ENCODE results near the gene NELFE. TPM values are rescaled to one million over a fixed set of nuclear protein-coding genes. Genes with fewer than 3 reads are reported as not detected.
A peak's percentile ranks its signal among the peaks of the same experiment; 100 is the strongest.

The NELFE gene
- total RNA-seq, 1 donor from 2014 or later, result 110 TPM

DNA sequence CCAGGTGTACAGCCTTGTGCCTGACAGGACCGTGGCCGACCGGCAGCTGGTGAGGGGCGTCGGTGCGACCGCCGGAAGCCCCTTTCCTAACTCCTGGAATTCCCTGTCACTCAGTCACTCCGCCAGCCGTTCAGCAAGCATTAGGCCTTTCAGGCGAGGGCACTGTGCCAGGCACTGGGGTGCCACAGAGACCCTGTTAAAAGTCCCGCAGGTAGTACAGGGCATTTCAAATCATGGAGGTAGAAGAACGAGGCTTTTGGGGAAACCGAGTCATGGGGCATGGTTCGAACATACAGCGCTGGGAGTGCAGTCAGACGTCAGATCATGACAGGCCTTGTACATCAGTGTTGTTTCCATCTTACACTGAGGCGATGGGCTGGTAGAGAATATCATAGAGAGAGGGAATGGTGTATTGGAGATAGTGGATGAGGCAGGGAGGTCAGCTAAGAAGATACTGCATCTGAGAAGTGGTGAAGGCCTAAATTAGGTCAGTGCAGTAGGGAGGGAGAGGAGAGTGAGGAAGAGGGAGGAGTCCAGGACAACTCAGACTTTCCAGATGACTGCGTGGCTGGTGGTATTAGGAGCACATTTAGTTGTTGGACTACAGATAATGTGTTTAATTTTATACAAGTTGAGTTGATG is 14.1 kb upstream of the NELFE start:
- DNase-seq (ENCODE audit: low read depth, low spot score), result no peak

DNA sequence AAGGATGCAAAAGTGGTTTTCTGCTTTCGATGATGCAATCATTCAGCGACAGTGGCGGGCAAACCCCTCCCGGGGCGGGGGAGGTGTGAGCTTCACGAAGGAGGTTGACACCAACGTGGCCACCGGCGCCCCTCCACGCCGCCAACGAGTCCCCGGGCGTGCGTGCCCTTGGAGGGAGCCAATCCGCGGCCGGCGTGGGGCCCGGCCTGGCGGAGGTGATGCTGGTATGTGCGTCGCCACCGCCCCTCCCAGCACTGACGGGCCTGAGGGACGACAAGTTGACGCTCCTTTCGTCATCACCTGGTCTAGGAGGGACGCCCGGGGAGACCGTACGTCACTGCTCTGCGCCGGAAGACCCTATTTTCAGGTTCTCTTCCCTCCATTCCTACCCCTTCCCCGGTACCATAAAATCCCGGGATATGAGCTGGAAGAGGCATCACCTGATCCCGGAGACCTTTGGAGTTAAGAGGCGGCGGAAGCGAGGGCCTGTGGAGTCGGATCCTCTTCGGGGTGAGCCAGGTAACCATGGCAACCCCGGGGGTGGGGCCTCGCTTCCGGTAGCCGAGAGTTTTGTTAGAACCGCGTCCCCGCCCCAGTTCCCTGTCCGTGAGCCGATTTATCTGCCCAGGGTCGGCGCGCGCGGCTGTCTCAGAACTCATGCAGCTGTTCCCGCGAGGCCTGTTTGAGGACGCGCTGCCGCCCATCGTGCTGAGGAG is 13.4 kb upstream of the NELFE start, which contains the start of gene DXO:
Gene DXO, minus strand, starts transcription at position 146 of the 716 bp plus-strand sequence. CDS start 463 bp downstream, outside the sequence.
- peak; percentile 96 for DNase-seq (ENCODE audit: low read depth, low spot score)

DNA sequence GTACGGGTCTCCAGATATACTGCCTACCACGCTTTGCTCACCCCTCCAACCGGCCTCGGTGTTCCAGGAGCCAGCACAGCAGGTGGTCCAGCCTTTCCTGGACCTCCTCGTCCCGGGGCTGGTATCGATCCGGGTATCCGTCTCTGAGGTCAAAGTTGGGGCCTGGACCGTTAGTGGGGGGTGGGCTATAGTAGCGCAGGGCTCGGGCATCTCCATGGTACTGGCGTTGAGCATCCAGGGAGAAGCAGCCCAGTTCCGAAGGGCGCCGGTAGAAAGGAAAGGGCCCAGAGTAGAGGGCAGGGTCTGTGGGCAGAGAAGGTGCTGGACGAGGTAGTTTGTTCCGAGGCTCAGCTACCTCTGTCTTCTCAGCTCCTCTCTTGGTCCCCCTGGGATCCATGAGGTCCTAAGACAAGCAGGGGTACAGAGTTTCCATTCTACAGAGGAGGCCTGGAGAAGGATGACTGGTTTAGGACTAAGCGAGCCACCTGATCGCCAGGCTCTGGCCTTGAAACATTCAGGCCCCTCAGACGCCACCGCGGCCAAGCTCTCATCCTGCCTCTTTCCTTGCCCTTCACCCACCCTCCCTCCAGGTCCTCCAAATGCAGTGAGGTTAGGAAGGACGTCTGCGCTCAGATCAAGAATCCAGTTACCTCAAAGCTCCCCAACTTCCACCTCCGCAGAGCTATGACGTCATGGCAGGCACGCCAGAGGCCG is 12.7 kb upstream of the NELFE start:
- no peak for DNase-seq (ENCODE audit: low read depth, low spot score)

DNA sequence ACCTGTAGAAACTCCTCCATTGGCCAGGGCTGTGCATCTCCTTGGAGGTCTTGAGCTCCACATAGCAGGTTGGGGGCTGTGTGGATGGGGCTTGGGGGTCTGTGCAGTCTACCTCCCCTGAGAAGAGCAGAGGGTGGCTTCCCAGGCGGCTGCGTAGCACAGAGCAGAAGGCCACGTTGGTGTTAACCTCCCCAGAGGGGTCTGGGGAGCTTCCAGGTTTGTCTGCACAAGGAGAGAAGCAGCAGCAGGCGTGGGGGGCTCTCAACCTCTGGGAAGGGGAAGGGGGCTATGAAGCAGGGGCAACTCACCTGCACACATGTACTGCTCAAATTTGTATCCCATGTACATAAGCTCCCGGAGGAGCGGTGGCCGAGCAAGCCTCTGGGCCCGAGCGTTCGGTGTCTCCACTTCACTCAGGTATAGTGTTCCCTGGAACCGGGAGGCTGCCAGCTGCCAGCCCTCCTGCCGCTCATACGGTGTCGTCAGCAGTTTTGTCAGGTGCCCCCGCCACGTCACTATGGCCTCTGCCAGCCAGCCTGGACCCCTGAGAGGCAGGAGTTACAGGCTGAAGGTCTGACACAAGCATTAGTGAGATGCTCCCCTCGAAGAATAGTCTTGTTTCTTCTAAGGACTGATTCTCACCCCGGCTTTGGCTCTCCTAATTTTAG is 12.0 kb upstream of the NELFE start:
- DNase-seq (ENCODE audit: low read depth, low spot score), result no peak

DNA sequence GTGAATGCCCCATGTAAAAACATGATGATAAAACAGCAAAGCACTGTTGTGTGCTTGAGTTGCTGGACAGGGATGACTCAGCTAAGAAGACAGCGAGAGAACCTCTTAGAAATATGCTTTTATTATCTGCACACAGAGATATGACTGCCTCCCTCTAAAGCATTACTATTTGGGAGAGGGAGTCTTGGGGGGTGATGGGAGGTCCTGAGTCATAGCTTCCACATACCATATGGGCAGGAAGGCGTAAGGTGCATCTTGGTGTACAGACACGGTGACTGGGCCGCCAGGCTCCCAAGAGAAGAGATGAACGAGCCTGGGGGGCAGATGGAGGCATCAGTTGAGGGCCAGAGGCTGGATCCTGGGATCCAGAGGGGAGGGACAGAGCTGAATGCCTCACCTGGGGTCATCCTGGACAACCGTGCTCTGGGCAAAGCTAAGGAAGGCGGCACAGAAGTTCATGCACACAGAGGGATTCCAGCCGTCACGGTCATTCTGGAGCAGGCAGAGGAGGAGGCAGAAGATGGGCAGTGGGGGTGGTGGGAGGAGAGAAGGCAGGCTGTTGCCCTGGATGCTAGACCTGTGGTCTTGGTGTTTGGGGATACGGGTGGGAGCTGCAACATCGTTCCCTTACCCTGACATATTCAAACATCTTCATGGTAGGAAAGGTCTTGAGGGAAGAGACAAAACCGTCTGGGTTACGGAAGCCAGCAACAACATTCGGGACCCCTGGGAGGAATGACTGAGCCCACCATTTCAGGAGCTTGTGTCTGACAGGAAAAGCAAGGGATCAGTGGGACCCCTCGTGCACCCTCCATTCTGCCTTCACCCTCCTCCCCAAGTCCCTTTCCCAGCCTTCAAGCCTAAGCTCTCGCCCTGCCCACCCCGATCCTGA is 11.2 kb upstream of the NELFE start:
- DNase-seq (ENCODE audit: low read depth, low spot score), result no peak

DNA sequence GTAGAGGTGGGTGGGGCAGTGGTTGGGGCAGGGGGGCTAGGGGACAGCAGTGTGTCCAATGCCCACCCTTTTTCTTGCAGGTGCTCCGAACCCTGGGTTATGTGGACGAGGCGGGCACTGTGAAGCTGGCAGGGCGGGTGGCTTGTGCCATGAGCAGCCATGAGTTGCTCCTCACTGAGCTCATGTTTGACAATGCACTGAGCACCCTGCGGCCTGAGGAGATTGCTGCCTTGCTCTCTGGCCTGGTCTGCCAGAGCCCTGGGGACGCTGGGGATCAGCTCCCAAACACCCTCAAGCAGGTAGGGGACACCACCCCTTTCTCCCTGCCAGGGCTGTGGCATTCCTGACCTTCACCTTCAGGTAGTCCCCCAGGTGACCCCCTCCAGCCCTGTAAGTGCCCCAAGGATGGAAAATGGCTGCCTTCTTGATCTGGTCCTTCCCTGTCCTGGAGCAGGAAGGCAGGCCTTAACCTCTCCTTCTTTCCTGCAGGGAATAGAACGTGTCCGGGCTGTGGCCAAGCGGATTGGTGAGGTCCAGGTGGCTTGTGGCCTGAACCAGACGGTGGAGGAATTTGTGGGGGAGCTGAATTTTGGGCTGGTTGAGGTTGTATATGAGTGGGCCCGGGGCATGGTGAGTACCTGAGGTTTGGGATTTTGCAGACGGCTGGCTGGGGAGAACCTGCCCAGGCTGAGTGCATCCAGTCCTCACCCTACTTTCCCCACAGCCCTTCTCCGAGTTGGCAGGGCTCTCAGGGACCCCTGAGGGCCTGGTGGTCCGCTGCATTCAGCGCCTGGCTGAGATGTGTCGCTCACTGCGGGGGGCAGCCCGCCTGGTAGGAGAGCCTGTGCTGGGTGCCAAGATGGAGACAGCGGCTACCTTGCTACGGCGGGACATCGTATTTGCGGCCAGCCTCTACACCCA is 10.3 kb upstream of the NELFE start:
- no peak for DNase-seq (ENCODE audit: low read depth, low spot score)

DNA sequence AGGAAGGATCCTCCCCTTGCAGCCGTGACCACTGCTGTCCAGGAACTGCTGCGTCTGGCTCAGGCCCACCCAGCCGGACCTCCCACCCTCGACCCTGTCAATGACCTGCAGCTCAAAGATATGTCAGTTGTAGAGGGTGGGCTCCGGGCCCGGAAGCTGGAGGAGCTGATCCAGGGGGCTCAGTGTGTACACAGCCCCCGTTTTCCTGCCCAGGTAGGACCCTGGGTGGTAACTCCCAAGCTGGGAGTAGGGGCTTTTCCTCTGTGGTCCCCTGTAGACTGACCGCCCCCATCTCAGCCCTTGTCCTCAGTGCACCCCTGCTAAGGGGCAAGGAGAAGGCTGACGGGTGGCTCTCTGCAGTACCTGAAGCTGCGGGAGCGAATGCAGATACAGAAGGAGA is 9.6 kb upstream of the NELFE start:
- no peak for DNase-seq (ENCODE audit: low read depth, low spot score)

DNA sequence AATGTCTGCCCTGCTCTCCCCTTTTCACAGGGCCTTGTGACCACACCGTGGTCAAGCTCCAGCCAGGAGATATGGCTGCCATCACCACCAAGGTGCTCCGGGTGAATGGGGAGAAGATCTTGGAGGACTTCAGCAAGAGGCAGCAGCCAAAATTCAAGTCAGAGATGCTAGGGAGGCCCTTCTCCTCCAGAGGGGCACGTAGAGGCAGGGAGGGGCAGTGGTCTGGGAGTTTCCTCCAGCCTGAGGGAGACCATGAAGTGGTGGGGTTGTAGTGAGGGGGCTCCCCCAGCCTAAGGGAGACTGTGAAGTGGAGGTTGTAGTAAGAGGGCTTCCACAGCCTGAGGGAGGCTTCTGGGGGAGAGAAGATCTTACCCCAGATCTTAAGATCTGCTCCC is 9.2 kb upstream of the NELFE start:
- no peak for DNase-seq (ENCODE audit: low read depth, low spot score)

DNA sequence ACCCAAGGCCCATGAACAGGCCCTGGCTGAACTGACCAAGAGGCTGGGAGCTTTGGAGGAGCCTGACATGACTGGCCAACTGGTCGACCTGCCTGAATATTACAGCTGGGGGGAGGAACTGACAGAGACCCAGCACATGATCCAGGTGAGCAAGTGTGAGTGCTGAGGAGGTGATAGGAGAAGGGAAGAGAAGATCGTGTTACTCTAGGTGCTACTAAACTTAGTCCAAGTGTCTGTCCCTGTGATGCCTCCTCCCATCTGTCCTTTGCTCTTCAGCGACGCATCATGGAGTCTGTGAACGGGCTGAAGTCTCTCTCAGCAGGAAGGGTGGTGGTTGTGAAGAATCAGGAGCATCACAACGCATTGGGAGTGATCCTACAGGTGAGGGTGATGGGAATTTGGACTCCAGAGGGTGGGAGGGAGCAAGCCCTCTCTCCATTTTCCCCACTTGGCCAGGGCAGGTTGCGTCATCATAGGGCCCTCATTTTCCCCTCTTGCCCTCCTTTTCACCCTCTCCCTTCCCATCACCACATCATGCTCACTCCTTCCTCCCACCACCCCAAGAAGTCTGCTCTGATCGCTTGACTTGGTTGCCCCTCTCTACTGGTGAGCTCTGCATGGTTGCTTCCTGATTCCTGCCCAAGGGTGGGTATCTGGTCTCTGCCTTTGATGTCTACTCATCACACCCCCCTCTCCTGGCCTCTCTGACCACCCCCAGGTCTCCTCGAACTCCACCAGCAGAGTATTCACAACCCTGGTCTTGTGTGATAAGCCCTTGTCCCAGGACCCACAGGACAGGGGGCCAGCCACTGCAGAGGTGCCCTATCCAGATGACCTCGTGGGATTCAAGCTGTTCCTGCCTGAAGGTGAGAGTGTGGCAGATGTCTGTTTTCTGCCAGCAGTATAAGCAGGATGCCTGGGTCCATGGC is 8.5 kb upstream of the NELFE start:
- no peak for DNase-seq (ENCODE audit: low read depth, low spot score)

DNA sequence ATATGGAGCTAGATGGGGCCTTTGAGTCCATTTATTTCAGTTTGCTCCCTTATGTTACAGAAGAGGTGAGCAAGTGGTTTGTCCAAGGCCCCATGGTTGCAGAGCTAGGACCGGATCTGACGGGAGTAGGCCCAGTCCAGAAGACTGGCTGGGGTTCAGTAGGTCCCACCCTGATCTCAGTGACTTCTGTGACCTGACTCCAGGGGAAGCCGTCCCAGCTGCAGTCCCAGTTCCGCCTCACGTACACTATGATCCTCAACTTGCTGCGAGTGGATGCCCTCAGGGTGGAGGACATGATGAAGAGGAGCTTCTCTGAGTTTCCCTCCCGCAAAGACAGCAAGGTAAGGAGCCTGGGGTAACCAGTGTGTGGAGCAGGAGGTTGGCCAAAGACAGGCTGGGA is 7.7 kb upstream of the NELFE start:
- DNase-seq (ENCODE audit: low read depth, low spot score), result no peak

DNA sequence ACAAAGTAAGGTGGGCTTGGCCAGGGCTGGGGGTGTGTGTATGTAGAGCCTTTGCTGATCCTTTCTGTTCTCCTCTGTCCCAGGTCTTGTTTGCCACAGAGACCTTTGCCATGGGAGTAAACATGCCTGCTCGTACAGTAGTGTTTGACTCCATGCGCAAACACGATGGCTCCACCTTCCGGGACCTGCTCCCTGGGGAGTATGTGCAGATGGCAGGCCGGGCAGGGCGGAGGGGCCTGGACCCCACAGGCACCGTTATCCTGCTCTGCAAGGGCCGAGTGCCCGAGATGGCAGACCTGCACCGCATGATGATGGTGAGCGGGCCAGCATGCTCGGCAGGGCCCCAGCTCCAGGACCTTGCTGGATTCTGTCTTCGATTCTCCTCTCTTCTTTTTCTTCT is 6.9 kb upstream of the NELFE start:
- DNase-seq (ENCODE audit: low read depth, low spot score), result no peak

DNA sequence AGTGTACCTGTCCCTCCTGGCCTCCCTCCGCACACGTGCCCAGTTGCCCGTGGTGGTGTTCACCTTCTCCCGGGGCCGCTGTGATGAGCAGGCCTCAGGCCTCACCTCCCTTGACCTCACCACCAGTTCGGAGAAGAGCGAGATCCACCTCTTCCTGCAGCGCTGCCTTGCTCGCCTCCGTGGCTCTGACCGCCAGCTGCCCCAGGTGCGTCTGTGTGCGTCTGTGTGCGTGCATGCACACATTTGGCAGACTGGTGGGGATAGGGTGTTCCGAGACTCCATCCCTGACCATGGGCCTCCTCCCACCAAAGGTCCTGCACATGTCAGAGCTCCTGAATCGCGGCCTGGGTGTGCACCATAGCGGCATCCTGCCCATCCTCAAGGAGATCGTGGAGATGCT is 5.2 kb upstream of the NELFE start:
- no peak for DNase-seq (ENCODE audit: low read depth, low spot score)

DNA sequence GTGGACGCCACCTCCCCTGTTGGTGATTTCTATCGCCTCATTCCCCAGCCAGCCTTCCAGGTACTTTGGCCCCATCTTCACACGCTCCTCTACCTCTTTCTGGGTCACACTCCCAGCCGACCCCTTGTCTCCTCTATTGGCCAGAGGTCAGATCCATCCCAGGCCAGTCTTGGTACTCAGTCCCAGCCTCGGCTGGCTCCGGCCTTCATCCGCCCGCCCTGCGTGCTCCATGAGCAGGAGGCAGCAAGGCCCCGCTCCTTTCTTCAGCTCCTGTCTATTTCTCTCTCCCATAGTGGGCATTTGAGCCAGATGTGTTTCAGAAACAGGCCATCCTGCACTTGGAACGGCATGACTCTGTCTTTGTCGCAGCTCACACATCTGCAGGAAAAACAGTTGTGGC is 2.8 kb upstream of the NELFE start:
- no peak for DNase-seq (ENCODE audit: low read depth, low spot score)

DNA sequence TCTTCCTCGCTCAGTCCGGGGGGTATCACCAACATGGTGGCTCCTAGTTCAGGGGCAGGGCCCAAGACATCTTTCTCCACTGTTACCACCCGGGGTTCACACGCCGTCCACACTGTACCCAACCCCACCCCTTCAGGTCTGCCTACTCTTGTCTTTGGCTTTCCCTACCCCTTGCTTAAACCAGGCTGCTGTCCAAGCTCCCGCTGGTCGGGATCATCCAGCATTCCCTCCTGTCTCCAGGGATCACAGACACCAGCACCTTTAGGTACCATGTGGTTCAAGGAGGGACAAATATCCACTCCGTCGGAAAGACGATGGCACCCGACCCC is 395 bp downstream of the NELFE start:
- no peak for DNase-seq (ENCODE audit: low read depth, low spot score)

DNA sequence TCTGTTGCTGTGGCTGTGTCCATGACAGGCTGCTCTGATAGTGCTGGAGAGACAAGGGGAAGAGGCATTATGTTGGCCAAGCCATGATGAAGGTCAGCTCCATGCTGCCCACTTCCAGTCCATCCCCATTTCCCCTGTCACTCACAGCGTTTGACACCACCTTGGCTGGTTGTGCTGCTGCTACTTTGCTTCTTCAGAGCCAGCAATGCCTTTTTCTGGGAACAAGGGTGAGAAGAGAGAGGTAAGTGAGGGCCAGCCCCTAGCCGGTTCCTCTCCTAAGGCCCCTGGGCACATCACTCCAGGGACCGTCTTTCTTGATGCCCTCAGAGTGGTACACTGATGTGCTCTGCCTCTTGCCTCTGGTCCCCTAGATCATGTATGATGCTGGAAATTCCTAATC is 2.0 kb downstream of the NELFE start:
- no peak for DNase-seq (ENCODE audit: low read depth, low spot score)

DNA sequence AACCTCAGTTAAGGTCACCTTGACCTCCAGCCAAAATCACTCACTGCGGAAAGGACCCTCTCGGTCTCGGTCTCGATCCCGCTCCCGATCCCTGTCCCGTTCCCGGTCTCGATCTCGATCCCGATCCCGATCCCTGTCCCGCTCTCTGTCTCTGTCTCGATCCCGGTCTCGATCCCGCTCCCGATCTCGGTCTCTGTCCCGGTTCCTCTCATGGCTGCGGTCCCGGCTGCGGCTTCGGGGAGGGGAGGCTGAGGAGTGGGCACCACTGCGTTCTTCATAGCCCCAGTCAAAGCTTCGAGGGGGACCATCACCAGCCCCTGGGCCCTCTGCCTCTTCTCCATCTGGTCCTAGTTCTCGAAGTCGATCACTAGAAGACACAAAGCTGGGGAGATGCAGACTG is 4.3 kb downstream of the NELFE start:
- DNase-seq (ENCODE audit: low read depth, low spot score), result no peak

DNA sequence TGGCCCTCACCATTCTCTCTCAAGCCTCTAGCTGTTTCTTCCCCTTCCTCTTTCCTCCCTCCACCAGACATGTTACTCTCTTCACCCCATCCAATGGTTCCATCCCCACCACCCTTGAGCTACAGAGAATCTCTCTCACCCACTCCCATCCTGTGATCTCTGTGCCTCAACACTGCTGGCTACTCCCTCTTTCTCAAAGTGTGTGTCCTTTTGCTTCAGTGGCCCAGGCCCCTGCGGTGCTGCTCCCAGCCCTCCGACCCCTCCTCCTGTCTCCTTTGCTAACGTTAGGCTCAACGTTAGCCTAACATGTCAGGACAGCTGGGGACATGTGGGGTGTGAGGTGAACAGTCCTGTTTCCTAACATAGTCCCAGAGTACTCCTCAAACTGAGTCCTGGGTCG is 5.9 kb downstream of the NELFE start:
- no peak for DNase-seq (ENCODE audit: low read depth, low spot score)

DNA sequence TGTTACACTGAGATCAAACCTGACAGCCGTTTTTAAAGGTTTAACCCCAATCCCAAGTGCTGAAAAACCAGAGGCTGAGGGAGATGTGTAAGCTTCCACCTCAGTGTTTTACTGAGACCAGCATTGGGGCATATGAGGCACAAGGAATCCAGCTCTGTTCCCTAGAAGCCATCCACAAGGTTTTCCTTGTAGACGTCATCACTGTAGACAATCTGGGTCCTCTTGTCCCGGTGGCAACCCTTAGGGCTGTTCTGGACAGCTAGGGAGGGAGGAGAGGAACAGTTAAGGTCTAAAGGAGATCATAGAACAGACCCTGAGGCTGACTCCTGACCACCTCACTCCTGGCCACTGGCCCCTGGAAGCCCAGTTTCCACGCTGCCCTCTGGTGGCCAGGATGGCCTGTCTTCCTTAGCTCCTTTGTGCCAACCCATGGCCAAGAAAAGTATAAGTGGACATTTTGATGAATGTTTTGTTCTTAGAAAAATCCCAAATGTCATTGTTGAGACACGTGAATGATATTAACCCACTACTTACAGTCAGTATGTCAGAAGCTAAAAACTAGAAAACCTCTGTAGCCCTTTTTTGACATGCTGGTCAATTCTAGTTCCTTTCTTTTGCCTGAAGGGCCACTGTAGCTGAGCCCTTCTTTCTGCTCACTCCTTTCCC is 6.5 kb downstream of the NELFE start:
- peak; percentile 13 for DNase-seq (ENCODE audit: low read depth, low spot score)

Measured in pulmonary artery endothelial cell (primary cell).